DMS53 treated with DMSO at 0.1 percent for 48 hours (cell line): Measurements from ENCODE around the gene ANO2.
A peak's percentile ranks its signal among the peaks of the same experiment; 100 is the strongest.
"Not testable (repeated sequence)": the region's sequence is repeated elsewhere in the genome, so short reads cannot be mapped to it uniquely, and the experiment has no call there.

Experiments used
- DNase-seq: peaks from one replicate; lab custom pipeline; 2025; ENCODE audit not compliant: unreplicated experiment; lab: John Stamatoyannopoulos, UW

ANO2 gene

DNA sequence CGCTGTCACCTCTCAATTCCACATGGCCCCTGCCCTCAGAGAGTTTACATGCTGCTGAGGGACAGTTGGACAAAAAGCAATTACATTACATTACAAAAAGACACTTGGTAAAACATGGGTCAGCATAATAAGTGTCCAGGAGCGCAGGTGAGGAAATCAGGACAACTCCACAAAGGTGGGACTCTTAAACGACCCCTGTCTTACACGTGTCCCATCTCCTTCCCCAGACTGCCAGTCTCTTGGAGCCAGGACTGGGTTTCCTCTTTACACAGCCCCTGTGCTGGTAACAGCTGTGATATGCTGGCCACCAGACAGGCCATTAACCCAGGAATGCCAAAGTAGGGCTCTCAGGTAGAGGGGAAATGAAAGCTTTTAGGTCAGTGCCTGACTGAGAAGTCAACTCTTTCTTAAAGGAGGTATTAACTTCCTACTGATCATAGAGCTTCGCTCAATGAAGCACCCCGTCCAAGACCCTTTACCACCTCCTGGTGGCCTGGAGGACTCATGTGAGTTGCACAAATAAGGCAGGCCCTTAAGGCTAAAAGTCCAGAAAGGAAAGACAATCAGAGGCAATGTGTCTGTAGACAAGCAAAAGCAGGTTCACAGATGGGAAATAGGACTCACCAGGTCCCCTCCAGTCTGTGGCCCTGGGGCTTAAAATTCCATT lies 55.5 kb downstream of the ANO2 start:
- peak; percentile 14 for DNase-seq

DNA sequence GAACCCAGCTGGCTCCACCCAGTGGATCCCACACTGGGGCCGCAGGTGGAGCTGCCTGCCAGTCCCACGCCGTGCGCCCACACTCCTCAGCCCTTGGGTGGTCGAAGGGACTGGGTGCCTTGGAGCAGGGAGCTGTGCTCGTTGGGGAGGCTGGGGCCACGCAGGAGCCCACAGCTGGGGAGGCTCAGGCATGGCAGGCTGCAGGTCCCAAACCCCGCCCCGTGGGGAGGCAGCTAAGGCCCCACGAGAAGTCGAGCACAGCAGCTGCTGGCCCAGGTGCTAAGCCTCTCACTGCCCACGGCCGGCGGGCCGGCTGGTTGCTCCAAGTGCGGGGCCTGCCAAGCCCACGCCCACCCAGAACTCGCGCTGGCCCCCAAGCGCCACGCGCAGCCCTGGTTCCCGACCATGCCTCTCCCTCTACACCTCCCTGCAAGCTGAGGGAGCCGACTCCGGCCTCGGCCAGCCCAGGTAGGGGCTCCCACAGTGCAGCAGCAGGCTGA lies 56.2 kb downstream of the ANO2 start:
- DNase-seq, result no peak

DNA sequence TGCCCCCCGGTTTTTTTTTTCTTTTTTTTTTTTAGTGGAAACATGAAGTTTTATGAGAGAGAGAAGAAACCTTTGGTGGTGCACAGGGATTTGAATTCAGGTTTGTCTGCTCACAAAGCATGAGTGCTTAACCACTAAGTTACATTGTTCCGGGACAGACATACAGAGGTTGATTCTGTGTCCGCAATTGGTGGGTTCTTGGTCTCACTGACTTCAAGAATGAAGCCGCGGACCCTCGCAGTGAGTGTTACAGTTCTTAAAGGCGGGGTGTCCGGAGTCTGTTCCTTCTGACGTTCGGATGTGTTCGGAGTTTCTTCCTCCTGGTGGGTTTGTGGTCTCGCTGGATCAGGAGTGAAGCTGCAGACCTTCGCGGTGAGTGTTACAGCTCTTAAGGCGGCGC lies 57.2 kb downstream of the ANO2 start:
- not testable (repeated sequence) for DNase-seq

DNA sequence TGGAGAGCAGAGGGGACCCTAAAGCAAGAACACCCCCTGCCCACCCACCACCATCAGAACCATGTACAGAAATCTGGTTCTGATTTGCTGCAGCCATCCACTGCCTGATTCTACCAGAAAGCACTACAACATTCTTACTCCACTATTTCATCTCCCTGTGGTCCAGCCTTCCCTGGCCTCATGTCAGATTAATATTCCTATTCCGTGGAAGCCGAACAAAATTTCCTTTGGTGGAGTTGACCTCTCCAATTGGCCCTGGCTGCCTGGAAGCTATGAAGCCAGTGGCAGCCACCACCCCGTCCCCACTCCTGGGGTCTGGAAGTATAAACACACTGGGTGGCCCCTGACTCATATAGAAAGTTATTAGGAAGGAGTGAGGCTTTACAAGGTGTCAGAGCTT lies 60.2 kb downstream of the ANO2 start:
- no peak for DNase-seq

DNA sequence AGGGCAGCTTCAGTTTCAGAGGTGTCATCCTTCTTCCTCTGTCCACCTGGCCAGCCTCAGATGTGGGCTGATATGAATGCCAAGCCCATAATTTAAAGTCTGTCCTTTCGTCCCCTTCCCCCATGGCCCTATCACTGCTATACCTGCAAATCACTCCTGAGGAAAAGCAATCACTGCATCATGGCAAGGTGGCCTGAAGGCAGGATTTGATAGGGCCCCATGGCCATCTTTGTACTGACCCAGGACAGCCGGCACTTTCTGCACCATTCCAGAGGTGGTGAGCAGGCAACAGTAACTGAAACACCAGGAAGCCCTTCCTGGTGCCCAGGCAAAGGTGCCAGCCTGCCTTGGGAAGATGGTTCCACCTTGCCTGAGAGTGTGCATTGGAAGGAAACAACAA lies 60.8 kb downstream of the ANO2 start:
- no peak for DNase-seq

DNA sequence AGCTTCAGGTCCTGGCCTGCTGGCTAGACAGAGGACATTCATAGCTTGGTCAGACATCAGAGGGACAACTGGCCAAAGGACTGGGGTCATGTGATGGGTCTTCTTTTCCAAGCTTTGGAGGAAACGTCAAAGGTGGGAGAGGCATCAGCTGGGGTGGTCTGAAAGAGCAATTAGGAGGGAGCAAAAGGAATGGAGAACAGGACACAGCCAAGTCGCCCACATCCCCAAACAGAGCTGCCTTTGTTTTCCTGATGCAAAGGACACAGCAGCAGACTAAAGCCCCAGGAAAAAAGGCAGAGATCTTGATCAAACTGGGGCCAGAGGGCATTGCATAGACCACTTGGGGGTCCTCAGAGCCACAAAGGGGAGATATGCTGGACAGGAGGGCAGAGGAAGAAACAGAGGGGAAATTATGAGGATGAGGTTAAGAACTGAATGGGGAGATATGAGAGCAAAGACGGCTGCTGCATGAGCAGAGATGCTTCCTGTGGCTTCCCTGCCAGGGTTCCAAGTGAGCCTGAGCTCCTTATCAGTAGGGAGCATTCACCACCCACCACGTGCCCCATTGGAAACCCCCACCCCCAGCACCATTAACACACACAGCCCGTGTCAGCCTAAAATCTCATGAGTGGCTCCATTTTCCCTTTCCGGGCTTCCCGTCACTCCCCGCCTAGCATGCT lies 62.4 kb downstream of the ANO2 start:
- DNase-seq, result no peak

DNA sequence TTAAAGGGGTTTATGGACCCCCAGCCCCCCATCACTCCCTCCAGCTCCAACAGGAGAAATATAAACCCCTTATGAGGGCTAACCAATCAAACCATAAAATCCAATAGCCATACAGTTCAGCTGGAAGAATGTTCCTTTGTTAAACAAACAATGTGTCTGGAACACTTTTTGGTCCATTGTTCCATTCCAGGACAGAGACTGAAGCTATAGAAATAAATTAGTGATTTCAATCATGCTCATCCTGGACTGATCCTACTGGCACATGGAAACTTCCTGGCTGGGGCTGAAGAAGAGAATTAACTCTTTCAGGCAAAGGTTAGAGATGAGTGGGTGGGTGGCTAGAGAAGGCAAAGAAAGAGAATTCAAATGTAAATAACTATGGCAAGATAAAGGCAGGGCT lies 63.4 kb downstream of the ANO2 start:
- DNase-seq, result no peak

DNA sequence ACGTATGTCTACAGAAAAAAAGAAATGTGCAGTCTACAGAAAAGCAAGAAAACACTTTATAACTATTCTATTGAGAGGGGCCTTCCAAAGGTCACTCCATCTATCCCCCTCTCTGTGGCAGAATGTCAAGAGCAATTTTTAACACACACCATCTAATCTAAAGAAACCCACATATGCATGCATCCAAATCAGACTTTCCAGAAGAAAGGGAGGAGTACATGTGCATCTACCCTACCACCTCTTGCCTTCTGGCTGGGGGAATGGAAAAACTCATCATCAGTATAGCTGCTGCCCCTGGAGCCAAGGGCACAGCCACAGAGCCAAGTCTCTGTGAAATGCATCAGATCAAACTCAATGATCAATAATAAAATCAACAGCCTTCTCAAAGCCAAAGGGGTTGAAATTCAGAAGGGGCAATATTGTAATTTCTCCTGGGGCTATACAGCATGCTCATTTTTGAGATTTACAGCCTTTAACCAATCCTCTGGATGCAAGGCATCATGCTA lies 63.9 kb downstream of the ANO2 start:
- DNase-seq, result no peak

DNA sequence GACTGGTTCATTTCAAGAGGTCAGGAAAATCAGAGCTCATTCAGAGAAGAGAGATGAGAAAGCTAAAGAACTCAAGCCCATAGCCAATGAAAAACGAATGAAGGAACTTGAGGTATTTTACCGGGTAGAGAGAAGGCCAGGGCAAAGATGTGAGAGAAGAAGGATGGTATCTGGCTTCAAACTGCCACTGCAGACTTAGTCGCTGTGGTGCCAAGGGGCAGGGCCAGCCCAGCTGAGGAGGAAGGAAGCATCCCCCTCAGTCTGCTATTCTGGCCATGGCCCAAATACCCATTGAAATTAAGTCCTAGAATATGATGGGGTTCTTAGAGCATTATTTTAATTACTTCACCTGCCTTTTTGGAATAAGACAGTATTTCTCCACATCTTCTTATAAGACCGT lies 69.2 kb downstream of the ANO2 start:
- no peak for DNase-seq

DNA sequence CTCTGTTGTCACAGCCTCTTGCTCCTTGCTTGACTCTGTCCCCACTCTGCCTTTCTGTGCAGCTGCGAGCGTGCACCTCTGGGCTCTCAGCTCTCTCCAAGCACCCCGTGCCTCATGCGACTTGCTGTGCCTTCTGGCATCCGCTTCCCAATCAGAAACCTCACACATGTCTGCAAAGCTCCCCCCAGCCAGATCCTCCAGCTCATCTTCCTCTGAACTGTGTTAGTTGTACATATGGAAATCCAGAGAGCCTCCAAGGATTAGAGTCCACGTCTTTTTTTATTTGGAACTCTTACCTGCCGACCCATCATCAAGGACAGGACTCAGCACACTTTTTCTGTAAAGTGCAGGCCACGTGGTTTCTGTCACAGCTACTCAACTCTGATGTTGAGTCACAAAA lies 70.5 kb downstream of the ANO2 start:
- no peak for DNase-seq

DNA sequence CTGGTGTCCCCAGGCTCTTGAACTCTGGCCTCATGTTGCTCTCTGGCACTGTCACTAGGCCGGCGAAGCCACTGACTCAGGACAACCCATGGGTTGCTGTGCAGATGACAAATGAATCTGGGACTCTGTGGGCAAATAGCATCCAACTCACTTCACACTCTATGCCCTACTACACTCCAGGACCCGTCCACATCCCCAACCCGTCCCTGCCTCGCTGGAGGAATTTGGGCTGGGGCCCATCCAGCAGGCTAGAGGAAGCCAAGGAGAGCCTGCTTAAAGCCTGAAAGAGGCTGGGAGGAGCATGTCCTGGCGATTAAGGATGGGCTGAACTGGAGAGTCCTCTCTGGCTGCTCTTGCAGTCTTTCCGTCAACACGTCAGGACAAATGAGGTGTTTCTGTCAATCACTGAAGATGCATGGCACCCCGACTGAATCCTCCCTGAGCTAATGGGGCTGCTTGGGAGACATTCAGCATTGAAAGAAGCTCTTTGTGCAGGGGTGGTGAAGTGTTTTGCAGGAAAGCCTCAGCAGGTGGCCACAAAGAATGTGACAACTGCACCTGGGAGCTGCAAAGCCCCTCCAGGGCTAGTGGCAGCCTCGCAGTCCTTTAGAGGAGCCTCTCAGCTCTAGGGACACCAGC lies 71.7 kb downstream of the ANO2 start:
- DNase-seq, result no peak

DNA sequence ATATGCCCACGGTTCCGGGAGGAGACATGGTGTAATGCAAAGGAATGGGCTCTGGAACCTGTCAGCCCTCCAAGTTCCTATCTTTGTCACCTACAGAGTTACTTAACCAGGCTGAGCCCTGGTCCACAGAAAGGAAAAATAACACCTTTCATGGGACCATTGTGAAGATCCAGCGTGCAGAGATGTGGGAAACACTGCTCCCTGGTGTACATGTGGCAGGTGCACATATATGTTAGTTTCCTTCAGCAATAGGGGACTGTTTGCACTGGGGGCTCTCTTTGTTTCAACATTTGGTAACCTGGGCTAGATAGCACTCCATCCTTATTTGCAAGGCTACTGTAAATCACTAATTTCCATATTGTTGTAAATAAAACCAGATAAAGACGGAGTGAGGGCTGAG lies 72.3 kb downstream of the ANO2 start:
- peak; percentile 82 for DNase-seq

DNA sequence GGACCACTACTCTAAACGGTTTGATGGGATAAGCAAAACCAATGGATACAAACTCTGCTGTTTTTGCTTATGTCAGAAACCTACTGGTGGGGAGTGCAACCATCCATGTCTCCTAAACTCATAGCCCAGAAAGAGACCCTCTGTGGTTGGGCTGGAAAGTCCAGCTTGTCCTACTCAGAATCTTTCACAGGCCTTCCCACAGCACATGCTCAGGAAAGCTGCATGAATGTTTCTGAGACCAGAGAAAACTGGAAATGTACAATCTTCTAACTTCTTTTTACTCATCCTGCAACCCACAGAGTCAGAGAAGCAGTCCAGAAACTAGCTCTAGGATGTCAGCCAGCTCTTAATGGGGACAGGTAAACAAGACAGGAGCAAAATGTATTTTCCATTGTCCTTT lies 73.3 kb downstream of the ANO2 start:
- DNase-seq, result no peak

DNA sequence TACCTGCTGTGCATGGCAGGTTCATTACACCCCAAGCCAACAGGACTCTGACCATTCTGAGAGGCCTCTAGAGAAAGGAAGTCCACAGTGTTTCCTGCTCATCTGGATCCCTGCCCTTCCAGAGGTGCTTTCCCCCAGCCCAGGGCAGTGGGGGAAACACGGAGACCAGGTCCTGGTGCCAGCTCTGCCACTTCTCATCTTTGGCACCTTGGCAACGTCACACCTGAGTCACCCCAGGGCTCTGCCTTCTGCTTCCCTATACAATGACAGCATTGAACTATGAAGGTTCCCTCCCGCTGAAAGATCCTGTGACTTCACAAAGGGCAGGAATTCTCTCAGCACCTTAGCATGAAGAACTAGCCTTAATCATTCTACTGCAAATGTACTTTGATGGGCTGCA lies 74.9 kb downstream of the ANO2 start:
- DNase-seq, result no peak

DNA sequence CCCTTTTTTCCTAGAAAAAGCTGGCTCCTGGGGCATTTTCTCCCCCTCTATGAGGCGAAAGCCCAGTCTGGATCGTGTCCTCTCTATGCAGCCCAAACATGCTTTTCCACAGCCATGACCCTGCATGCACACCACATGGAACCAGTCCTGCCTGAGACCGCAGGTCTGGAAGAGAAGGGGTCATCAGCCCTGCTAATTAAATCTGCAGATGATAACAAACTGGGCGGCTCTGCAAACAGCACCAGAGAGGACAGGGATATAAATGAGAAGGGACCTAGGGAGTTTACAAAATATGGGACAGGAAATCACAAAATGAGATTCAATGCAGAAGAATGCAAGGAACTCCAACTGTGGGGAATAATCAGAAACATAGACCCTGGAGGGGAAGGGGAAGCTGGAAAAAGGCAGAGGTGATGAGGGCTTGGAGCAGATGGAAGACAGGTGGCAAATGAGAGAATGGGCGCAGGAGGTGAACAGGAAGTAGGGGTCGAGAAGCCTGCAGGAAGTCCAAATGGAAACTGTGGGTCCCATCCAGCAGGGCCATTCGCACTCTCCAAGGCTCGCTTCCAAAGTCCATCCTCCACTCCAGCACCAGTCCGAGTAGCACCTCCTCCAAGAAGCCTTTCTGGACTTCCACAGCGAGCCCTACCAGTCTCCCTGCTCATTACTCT lies 76.3 kb downstream of the ANO2 start:
- no peak for DNase-seq

DNA sequence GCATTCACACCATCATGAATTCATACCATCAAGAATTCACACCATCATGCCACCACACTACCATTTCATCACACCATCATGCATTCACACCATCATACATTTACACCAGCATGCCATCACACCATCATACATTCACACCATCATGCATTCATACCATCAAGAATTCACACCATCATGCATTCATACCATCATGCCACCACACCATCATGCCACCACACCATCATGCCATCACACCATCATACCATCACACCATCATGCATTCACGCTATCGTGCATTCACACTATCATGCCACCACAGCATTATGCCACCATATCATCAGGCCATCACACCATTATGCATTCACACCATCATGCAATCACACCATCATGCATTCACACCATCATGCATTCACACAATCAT lies 79.7 kb downstream of the ANO2 start:
- DNase-seq, result no peak

DNA sequence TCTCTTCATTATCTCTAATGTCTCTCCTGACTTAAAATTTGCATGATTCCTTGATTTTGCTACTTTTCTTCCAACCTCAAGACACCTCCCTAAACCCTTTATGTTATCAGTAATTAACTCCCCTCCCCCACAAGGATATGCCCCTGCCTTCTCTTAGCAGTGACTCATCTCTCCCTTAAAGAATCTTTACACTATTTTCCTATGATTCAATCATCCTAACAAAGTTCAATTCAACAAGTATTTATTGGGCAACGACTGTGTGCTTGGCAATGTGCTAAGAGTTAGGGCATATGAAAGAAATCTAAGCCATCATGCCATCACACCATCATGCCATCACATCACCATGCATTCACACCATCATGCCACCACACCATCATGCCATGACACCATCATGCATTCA lies 80.1 kb downstream of the ANO2 start:
- DNase-seq, result no peak

DNA sequence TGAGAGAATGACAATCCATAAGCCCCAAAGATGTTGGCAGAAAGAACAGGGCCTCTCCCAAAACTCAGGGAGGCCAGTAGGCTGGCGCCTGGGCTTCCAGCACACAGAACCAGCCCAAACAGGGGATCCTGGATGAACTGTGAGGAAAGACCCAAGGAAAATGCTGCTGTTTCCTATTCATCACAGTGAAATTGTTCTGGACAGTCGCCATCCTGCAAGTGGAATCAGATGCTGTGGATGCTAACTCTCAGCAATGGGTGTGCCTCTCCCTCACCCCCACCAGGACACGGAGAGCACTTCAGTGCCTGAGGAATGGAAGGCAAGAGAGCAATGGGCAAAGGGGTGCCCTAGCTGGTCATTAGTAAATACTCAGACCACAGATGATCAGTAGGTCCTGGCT lies 80.8 kb downstream of the ANO2 start:
- DNase-seq, result no peak

DNA sequence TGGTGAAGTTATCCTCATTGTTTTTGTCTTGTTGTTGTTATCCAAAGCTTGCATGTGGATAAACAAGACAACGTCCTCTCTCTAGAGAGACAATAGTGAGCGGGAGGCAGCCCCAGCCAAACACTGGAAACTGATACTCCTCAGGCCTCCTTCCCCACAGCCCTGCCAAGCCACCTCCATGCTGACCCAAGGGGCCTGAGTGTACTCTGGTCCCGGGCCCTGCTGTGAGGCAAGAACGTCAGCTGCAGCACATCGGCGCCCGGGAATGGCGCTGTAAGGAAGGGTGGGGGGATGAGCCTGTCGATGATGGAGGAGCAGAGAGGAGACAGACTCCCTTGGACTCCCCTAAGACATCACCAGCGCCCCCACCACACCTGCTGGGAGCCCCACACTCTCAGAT lies 83.6 kb downstream of the ANO2 start:
- DNase-seq, result no peak

DNA sequence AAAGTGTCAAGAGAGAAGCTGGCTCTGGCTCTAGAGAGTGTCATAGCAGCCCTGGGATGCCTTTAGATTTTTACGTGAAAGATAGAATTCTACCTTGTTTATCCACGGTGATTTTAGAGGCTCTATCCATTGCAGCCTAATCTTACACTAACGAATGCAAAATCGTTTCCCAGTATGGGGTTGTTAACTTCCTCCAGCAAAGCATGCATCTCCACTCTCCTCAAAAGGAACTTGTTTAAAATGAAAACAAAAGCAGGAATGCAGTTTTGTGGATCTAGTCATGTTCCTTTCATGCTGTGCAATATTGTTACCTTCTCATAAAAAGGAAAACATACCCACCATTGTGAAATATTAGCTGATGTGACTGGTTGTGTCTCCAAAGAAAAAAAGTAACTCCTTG lies 88.4 kb downstream of the ANO2 start:
- no peak for DNase-seq

DNA sequence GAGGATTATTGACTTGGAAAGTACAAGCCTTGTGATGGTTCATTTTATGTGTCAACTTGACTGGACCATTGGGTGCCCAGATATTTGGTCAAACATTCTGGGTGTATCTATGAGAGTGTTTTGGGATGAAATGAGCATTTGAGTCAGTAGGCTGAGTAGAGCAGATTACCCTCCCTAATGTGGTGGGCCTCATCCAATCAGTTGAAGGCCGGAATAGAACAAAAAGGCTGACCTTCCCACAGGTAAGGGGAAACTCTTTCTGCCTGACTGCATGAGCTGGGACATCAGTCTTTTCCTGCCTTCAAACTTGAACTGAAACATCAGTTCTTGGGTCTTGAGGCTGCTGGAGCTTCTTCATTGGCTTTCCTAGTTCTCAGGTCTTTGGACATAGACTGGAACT lies 98.1 kb downstream of the ANO2 start:
- no peak for DNase-seq

DNA sequence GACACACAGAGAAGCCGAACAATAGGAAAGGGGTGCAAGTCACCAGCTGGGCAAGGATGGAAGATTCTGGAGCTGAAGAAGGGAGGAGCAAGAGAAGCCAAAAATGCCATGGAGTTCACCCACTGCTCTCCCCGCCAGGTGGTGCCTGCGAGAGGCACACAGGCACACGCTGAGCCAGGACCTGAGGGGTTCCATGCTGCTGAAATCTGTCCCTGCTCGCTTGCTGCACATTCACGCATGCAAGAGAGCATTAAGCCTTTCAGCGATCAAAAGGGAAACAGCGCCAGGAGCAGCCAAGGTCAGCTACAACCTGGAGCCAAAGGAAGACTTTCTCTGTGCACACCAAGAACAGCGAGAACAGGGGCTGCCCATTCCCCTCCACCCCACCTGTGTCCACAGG lies 104.1 kb downstream of the ANO2 start:
- no peak for DNase-seq
